GM19372 (cell line): ENCODE results near the gene JARID2.

Source experiments
- ATAC-seq: cut with Tn5 transposase; IDR thresholded peaks from one replicate; pipeline ENCODE4 v1.9.1; 2021; ENCODE audit warnings: mild to moderate bottlenecking, low read depth, moderate library complexity; ENCODE audit not compliant: unreplicated experiment

Gene JARID2

GRCh38 chr6:15447546-15448267 lies 201.8 kb downstream of the JARID2 start:
- no peak for ATAC-seq

GRCh38 chr6:15449011-15449410 lies 203.1 kb downstream of the JARID2 start:
- ATAC-seq = no peak

GRCh38 chr6:15451738-15452137 lies 205.9 kb downstream of the JARID2 start:
- no peak for ATAC-seq

GRCh38 chr6:15452182-15452941 lies 206.5 kb downstream of the JARID2 start:
- ATAC-seq = no peak

GRCh38 chr6:15453186-15453585 lies 207.3 kb downstream of the JARID2 start:
- ATAC-seq = no peak

- ATAC-seq = no peak
Measured at GRCh38 chr6:15453622-15454021, 207.8 kb downstream of the JARID2 start.

- no peak for ATAC-seq
Measured at GRCh38 chr6:15456422-15456821, 210.6 kb downstream of the JARID2 start.

- no peak for ATAC-seq
Measured at GRCh38 chr6:15457121-15457650, 211.3 kb downstream of the JARID2 start.

GRCh38 chr6:15458021-15458459 lies 212.2 kb downstream of the JARID2 start:
- no peak for ATAC-seq

- ATAC-seq = no peak
Measured at GRCh38 chr6:15460110-15460727, 214.3 kb downstream of the JARID2 start.

GRCh38 chr6:15461127-15461944 lies 215.5 kb downstream of the JARID2 start:
- no peak for ATAC-seq

GRCh38 chr6:15462256-15462655 lies 216.4 kb downstream of the JARID2 start:
- ATAC-seq = no peak

- ATAC-seq = no peak
Measured at GRCh38 chr6:15462717-15463525, 217.1 kb downstream of the JARID2 start.

GRCh38 chr6:15464211-15464725 lies 218.4 kb downstream of the JARID2 start:
- ATAC-seq = no peak

GRCh38 chr6:15465212-15465611 lies 219.3 kb downstream of the JARID2 start:
- no peak for ATAC-seq

GRCh38 chr6:15470746-15471145 lies 224.9 kb downstream of the JARID2 start:
- no peak for ATAC-seq

- no peak for ATAC-seq
Measured at GRCh38 chr6:15472621-15473020, 226.8 kb downstream of the JARID2 start.

GRCh38 chr6:15473174-15473573 lies 227.3 kb downstream of the JARID2 start:
- ATAC-seq = no peak

GRCh38 chr6:15473741-15474161 lies 227.9 kb downstream of the JARID2 start:
- ATAC-seq = no peak
